SH-SY5Y (cell line): ENCODE results near the gene MAP3K2.

Experiments used
- GATA2 ChIP-seq: IDR thresholded peaks from 2 replicates; pipeline ENCODE4 v1.6.1; 2011; ENCODE audit warnings: mild to moderate bottlenecking, low read depth, low read length
- GATA3 ChIP-seq: IDR thresholded peaks from 2 replicates; pipeline ENCODE4 v1.6.1; 2011; ENCODE audit warnings: low read depth, mild to moderate bottlenecking, low read length, moderate library complexity

The MAP3K2 gene

GRCh38 chr2:127293748-127294562 lies 93.8 kb downstream of the MAP3K2 start, which contains the start of gene ERCC3:
ERCC3 (minus strand) TSS chr2:127294144; CDS start chr2:127294081, 63 bp downstream.
- TF ChIP-seq GATA2 (no peak), GATA3 (no peak)

GRCh38 chr2:127293386-127293747 lies 94.4 kb downstream of the MAP3K2 start:
- no peak for TF ChIP-seq GATA3
- no peak for TF ChIP-seq GATA2

GRCh38 chr2:127288274-127288673 lies 99.5 kb downstream of the MAP3K2 start:
- TF ChIP-seq GATA2 (no peak), GATA3 (no peak)

- TF ChIP-seq GATA2 (no peak), GATA3 (no peak)
Observed at GRCh38 chr2:127283275-127283674, 104.5 kb downstream of the MAP3K2 start.

- TF ChIP-seq GATA2 (no peak), GATA3 (no peak)
Observed at GRCh38 chr2:127280693-127281092, 107.1 kb downstream of the MAP3K2 start.

- TF ChIP-seq GATA2 = no peak
- TF ChIP-seq GATA3 = no peak
Observed at GRCh38 chr2:127279781-127280180, 108.0 kb downstream of the MAP3K2 start.

- no peak for TF ChIP-seq GATA2
- TF ChIP-seq GATA3 = no peak
Observed at GRCh38 chr2:127278959-127279358, 108.8 kb downstream of the MAP3K2 start.

- no peak for TF ChIP-seq GATA3
- TF ChIP-seq GATA2 = no peak
Observed at GRCh38 chr2:127277028-127277427, 110.7 kb downstream of the MAP3K2 start.

GRCh38 chr2:127275789-127276188 lies 112.0 kb downstream of the MAP3K2 start:
- TF ChIP-seq GATA2 = no peak

- TF ChIP-seq GATA2 (no peak), GATA3 (no peak)
Observed at GRCh38 chr2:127275356-127275755, 112.4 kb downstream of the MAP3K2 start.

- no peak for TF ChIP-seq GATA3
- no peak for TF ChIP-seq GATA2
Observed at GRCh38 chr2:127270663-127271062, 117.1 kb downstream of the MAP3K2 start.

GRCh38 chr2:127261804-127262406 lies 125.9 kb downstream of the MAP3K2 start:
- TF ChIP-seq GATA2 (no peak), GATA3 (no peak)

GRCh38 chr2:127259355-127259754 lies 128.4 kb downstream of the MAP3K2 start:
- no peak for TF ChIP-seq GATA2
- no peak for TF ChIP-seq GATA3

GRCh38 chr2:127256866-127257265 lies 130.9 kb downstream of the MAP3K2 start:
- no peak for TF ChIP-seq GATA3
- no peak for TF ChIP-seq GATA2

GRCh38 chr2:127256381-127256780 lies 131.4 kb downstream of the MAP3K2 start:
- TF ChIP-seq GATA2 (no peak), GATA3 (no peak)

GRCh38 chr2:127255721-127256120 lies 132.1 kb downstream of the MAP3K2 start:
- no peak for TF ChIP-seq GATA2
- TF ChIP-seq GATA3 = no peak
